H1 (cell line): ENCODE results near the gene FRK. TPM values are rescaled to one million over a fixed set of nuclear protein-coding genes. Genes with fewer than 3 reads are reported as not detected.

Experiments used
- CTCF ChIA-PET: fragments of 300-600 bp; sonication (Branson Sonifier 250); formaldehyde crosslinking; loops from one replicate; lab custom pipeline; 2021; ENCODE audit not compliant: partially characterized antibody; lab: Charles Lee
- POLR2A ChIA-PET: fragments of 300-600 bp; sonication (Branson Sonifier 250); formaldehyde crosslinking; loops from one replicate; lab custom pipeline; 2021; ENCODE audit warnings: inconsistent platforms; ENCODE audit not compliant: partially characterized antibody; lab: Charles Lee
- DNase-seq, 2 experiments: peaks; one replicate each; pipeline versions ENCODE4 v3.0.0 to v3.0.0-alpha.2; 2010 to 2022; ENCODE audit warnings: low spot score in 2 of 2, low read depth in 1 of 2, mixed read lengths in 1 of 2
- FAIRE-seq: peaks from 2 replicates; lab custom pipeline; 2011; peaks lifted over from hg19 to GRCh38; lab: Jason Lieb, UNC
- H2AFZ ChIP-seq: 2 replicates; pipeline ENCODE4 v1.8.1; 2012; ENCODE audit warnings: low read length, inconsistent platforms
- H2AK5ac ChIP-seq: 2 replicates; pipeline ENCODE4 v1.6.1; 2013; ENCODE audit warnings: low read depth, low read length
- H2BK120ac ChIP-seq: replicated peaks from 2 replicates; pipeline ENCODE3; 2013; ENCODE audit warnings: low read depth, low read length, inconsistent platforms
- H2BK12ac ChIP-seq: 2 replicates; pipeline ENCODE4 v1.6.1; 2013; ENCODE audit warnings: low read depth, low read length
- H2BK15ac ChIP-seq: 2 replicates; pipeline ENCODE4 v1.6.1; 2013; ENCODE audit warnings: low read length
- H2BK20ac ChIP-seq: 2 replicates; pipeline ENCODE4 v1.6.1; 2013; ENCODE audit warnings: low read length
- H2BK5ac ChIP-seq: 2 replicates; pipeline ENCODE4 v1.6.1; 2013; ENCODE audit warnings: low read depth, low read length
- H3K14ac ChIP-seq: 2 replicates; pipeline ENCODE4 v1.6.1; 2013; ENCODE audit warnings: inconsistent platforms; ENCODE audit not compliant: insufficient read length
- H3K18ac ChIP-seq: 2 replicates; pipeline ENCODE4 v1.6.1; 2013; ENCODE audit warnings: low read length; ENCODE audit errors: extremely low read depth
- H3K23ac ChIP-seq: 2 replicates; pipeline ENCODE4 v1.6.1; 2013; ENCODE audit warnings: inconsistent platforms; ENCODE audit not compliant: insufficient read length
- H3K23me2 ChIP-seq: 2 replicates; pipeline ENCODE4 v1.6.1; 2013; ENCODE audit warnings: low read depth, low read length
- H3K27ac ChIP-seq: 2 replicates; pipeline ENCODE4 v1.6.1; 2011; ENCODE audit warnings: low read depth, low read length, inconsistent platforms
- H3K27me3 ChIP-seq, 4 experiments: replicated peaks in 1 of 4; 1 replicate in 1 of 4; 2 replicates in 3 of 4; pipeline versions ENCODE4 v1.6.1 to v1.8.1; 2011 to 2013; ENCODE audit warnings: low read length in 3 of 4, mild to moderate bottlenecking in 3 of 4, inconsistent platforms in 2 of 4, mixed read lengths in 2 of 4, moderate library complexity in 1 of 4; ENCODE audit not compliant: control insufficient read depth in 3 of 4, insufficient read depth in 3 of 4; ENCODE audit errors: extremely low read depth in 1 of 4
- H3K36me3 ChIP-seq, 4 experiments: 2 replicates each; pipeline versions ENCODE4 v1.6.1 to v1.8.1; 2011 to 2013; ENCODE audit warnings: mild to moderate bottlenecking in 4 of 4, low read length in 3 of 4, moderate library complexity in 2 of 4, control low read depth in 1 of 4, inconsistent platforms in 1 of 4; ENCODE audit not compliant: insufficient read depth in 4 of 4, control insufficient read depth in 2 of 4
- H3K4ac ChIP-seq: replicated peaks from 2 replicates; pipeline ENCODE3; 2013; ENCODE audit warnings: low read length, low read depth, mixed read lengths, inconsistent platforms; ENCODE audit not compliant: insufficient read length
- H3K4me1 ChIP-seq, 4 experiments: replicated peaks in 1 of 4; 1 replicate in 1 of 4; 2 replicates in 3 of 4; pipeline versions ENCODE4 v1.6.1 to v1.8.1; 2011 to 2013; ENCODE audit warnings: low read length in 3 of 4, inconsistent platforms in 2 of 4, mixed read lengths in 1 of 4; ENCODE audit not compliant: insufficient read depth in 4 of 4, control insufficient read depth in 3 of 4
- H3K4me2 ChIP-seq, 2 experiments: 2 replicates each; pipeline versions ENCODE4 v1.6.1 to v1.8.1; 2011 to 2013; ENCODE audit warnings: low read depth in 2 of 2, low read length in 2 of 2, control low read depth in 1 of 2, inconsistent platforms in 1 of 2, mild to moderate bottlenecking in 1 of 2; ENCODE audit not compliant: insufficient read depth in 1 of 2
- H3K4me3 ChIP-seq, 4 experiments: fragments of 200-600, 300-600 bp in 1 of 4; sonication (generic), shearing (Covaris generic), sonication (Bioruptor Twin) in 1 of 4; 2 replicates each; pipeline versions ENCODE4 v1.5.1 to v1.8.1; 2011 to 2016; ENCODE audit warnings: low read length in 4 of 4, low read depth in 3 of 4, control low read depth in 2 of 4, inconsistent platforms in 2 of 4, mild to moderate bottlenecking in 2 of 4, mixed read lengths in 1 of 4, moderate library complexity in 1 of 4; ENCODE audit not compliant: insufficient read depth in 2 of 4; ENCODE audit errors: extremely low read depth in 1 of 4
- H3K56ac ChIP-seq: replicated peaks from 2 replicates; pipeline ENCODE3; 2013; ENCODE audit warnings: low read depth, mild to moderate bottlenecking, mixed read lengths, low read length, inconsistent platforms; ENCODE audit not compliant: insufficient read length
- H3K79me1 ChIP-seq: 2 replicates; pipeline ENCODE4 v1.6.1; 2013; ENCODE audit warnings: low read depth, low read length, control low read depth
- H3K79me2 ChIP-seq, 2 experiments: 2 replicates each; pipeline versions ENCODE4 v1.6.1 to v1.8.1; 2012 to 2013; ENCODE audit warnings: low read length in 2 of 2, mild to moderate bottlenecking in 2 of 2, inconsistent platforms in 1 of 2; ENCODE audit not compliant: insufficient read depth in 2 of 2, control insufficient read depth in 1 of 2
- H3K9ac ChIP-seq, 4 experiments: replicated peaks in 1 of 4; 1 replicate in 1 of 4; 2 replicates in 3 of 4; pipeline versions ENCODE4 v1.6.1 to v1.8.1; 2011 to 2013; ENCODE audit warnings: low read depth in 3 of 4, low read length in 3 of 4, control low read depth in 2 of 4, mild to moderate bottlenecking in 2 of 4, moderate library complexity in 2 of 4, inconsistent platforms in 1 of 4; ENCODE audit errors: extremely low read depth in 1 of 4
- H3K9me3 ChIP-seq, 2 experiments: 2 replicates each; pipeline versions ENCODE4 v1.6.1 to v1.8.1; 2012 to 2013; ENCODE audit warnings: mild to moderate bottlenecking in 2 of 2, moderate library complexity in 2 of 2, control low read depth in 1 of 2, inconsistent platforms in 1 of 2, low read depth in 1 of 2, low read length in 1 of 2, mixed read lengths in 1 of 2; ENCODE audit not compliant: insufficient read depth in 2 of 2
- H4K20me1 ChIP-seq, 2 experiments: replicated peaks in 1 of 2; 2 replicates each; pipeline versions ENCODE3 to v1.8.1; 2011 to 2013; ENCODE audit warnings: inconsistent platforms in 2 of 2, low read length in 2 of 2, mild to moderate bottlenecking in 1 of 2; ENCODE audit not compliant: insufficient read depth in 2 of 2, control insufficient read depth in 1 of 2
- H4K5ac ChIP-seq: 2 replicates; pipeline ENCODE4 v1.6.1; 2013; ENCODE audit warnings: low read length, low read depth, mixed read lengths, inconsistent platforms; ENCODE audit not compliant: insufficient read length
- H4K8ac ChIP-seq: 2 replicates; pipeline ENCODE4 v1.8.0; 2013; ENCODE audit warnings: mild to moderate bottlenecking, moderate library complexity, low read length, inconsistent platforms; ENCODE audit not compliant: insufficient read depth; ENCODE audit errors: extremely low read depth
- H4K91ac ChIP-seq: replicated peaks from 2 replicates; pipeline ENCODE3; 2013; ENCODE audit warnings: low read length, mixed read lengths, inconsistent platforms; ENCODE audit not compliant: insufficient read length
- ASH2L ChIP-seq: fragments of 200-600, 300-600 bp; sonication (generic); IDR thresholded peaks from one replicate; pipeline ENCODE4 v1.7.1; 2017; ENCODE audit warnings: low read length
- CTBP2 ChIP-seq: IDR thresholded peaks from 2 replicates; pipeline ENCODE4 v1.7.0; 2011; ENCODE audit warnings: borderline replicate concordance, mild to moderate bottlenecking, moderate library complexity, mixed read lengths, low read length; ENCODE audit not compliant: insufficient read depth, insufficient read length
- GABPA ChIP-seq: IDR thresholded peaks from 2 replicates; pipeline ENCODE4 v1.6.1; 2011; ENCODE audit warnings: mild to moderate bottlenecking, low read length, moderate library complexity, borderline replicate concordance; ENCODE audit not compliant: insufficient read depth
- POLR2AphosphoS5 ChIP-seq: IDR thresholded peaks from 2 replicates; pipeline ENCODE4 v1.6.1; 2011; ENCODE audit warnings: low read depth, low read length
- POU5F1 ChIP-seq: IDR thresholded peaks from 2 replicates; pipeline ENCODE4 v1.6.1; 2011; ENCODE audit warnings: low read depth, mild to moderate bottlenecking, low read length, moderate library complexity
- SP4 ChIP-seq: IDR thresholded peaks from 2 replicates; pipeline ENCODE4 v1.6.1; 2012; ENCODE audit warnings: low read length, inconsistent platforms
- SUZ12 ChIP-seq: fragments of 200-600 bp; sonication (generic); IDR thresholded peaks from 2 replicates; pipeline ENCODE4 v1.6.1; 2012; ENCODE audit warnings: mild to moderate bottlenecking, inconsistent platforms, low read length, moderate library complexity, mixed read lengths
- WGBS, 2 experiments: shearing (Covaris generic) in 1 of 2; methylation state at CpG; one replicate each; pipeline versions ENCODE4 v1.1.6 to v1.1.7; 2013 to 2015; ENCODE audit warnings: low lambda C conversion rate in 2 of 2, mixed read lengths in 2 of 2, inconsistent platforms in 1 of 2, low coverage in 1 of 2, missing lambda C conversion rate in 1 of 2; ENCODE audit not compliant: insufficient replicate concordance in 2 of 2, insufficient coverage in 1 of 2, insufficient read length in 1 of 2; ENCODE audit errors: extremely low coverage in 1 of 2, missing lambda C conversion rate in 1 of 2; 5-methylcytosine and 5-hydroxymethylcytosine counted together
- polyA plus RNA-seq, 7 experiments: library from polyadenylated mRNA; depleted of rRNA in 3 of 7; stranded (reverse) in 5 of 7; unstranded in 2 of 7; fragments of >200 nt in 5 of 7; fragments of 200-250 nt in 2 of 7; gene quantifications; 1 replicate in 5 of 7; 2 replicates in 1 of 7; 4 replicates in 1 of 7; pipeline versions ENCODE4 v1.2.1 to v1.2.3, GENCODE V29; 2011 to 2013; ENCODE audit warnings: missing spikeins in 2 of 7, mixed read lengths in 2 of 7
- total RNA-seq: library from RNA; stranded (reverse); fragmentation: NEBNext Ultra II Directional; extraction: Animal tissue kit (Norgen Biotek cat#: 25700); gene quantifications from 2 replicates; pipeline ENCODE4 v1.2.1, GENCODE V29; 2021

Gene FRK
- total and polyA plus RNA-seq, 2 of the 8 experiments (the other 6 are each of a cell fraction or from before 2014, with no cell fraction given): 0.11 to 0.24 TPM

DNA sequence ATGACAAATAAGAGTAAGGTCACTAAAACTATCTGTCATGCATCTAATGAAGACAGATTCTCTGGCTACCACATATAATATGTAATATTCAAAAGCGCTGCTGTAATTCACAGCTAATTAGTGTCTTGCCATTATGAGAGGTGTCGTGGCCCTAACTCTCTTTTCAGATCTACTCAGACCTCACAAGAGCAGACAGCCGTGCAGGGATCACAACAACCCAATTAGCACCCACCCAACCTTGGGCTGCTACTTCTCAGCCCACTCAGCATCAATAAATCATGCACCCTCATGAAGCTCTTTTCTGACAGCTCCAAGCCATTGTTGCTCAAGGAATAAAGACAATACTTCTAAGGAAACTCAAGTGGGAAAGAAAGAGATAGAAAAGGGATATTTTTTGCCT is 61.5 kb downstream of the FRK start:
- POLR2A ChIA-PET: interaction anchor here (1.5 kb wide), 1 partner anchor 15 kb away, joined by 4 read pairs; no protein-coding TSS in a partner anchor
- H3K56ac ChIP-seq: no peak overlapping the region
- no peak overlapping the region for H2BK20ac ChIP-seq
- H2BK120ac ChIP-seq: no peak overlapping the region
- H4K91ac ChIP-seq: no peak overlapping the region
- no peak overlapping the region for H3K23ac ChIP-seq
- CTCF ChIA-PET: interaction anchor here (0.6 to 1.7 kb wide), 5 partner anchors 9 to 18 kb away, joined by 3 to 4 read pairs (median 3); no protein-coding TSS in a partner anchor
- no peak overlapping the region for H3K18ac ChIP-seq
- no peaks in the 10 kb centered on the region for H3K27me3 ChIP-seq
- no peak overlapping the region for H3K27ac ChIP-seq
- H3K9ac ChIP-seq: no peak overlapping the region
- H3K9me3 ChIP-seq: no peaks in the 10 kb centered on the region
- no peaks in the 10 kb centered on the region for H3K36me3 ChIP-seq
- no peak overlapping the region for H2AK5ac ChIP-seq
- no peak overlapping the region for H3K4ac ChIP-seq
- no peaks in the 10 kb centered on the region for H3K23me2 ChIP-seq
- no peaks in the 10 kb centered on the region for H4K20me1 ChIP-seq
- no peak overlapping the region for H2AFZ ChIP-seq
- FAIRE-seq (no peak), DNase-seq (no peak)
- no peak overlapping the region for H3K4me2 ChIP-seq
- H3K4me1 ChIP-seq: no peaks in the 10 kb centered on the region
- no peak overlapping the region for H3K14ac ChIP-seq
- no peak overlapping the region for H3K4me3 ChIP-seq
- WGBS, 2 experiments: 87% methylated on average over 3 of the region's 3 CpGs; no CpG with 5 or more reads in 1 of the 2 experiments
- H2BK5ac ChIP-seq: no peak overlapping the region
- H3K79me1 ChIP-seq: no peaks in the 10 kb centered on the region
- H4K5ac ChIP-seq: no peak overlapping the region
- no peak overlapping the region for H2BK12ac ChIP-seq
- no peak overlapping the region for H2BK15ac ChIP-seq
- H4K8ac ChIP-seq: no peak overlapping the region
- H3K79me2 ChIP-seq: no peaks in the 10 kb centered on the region
- TF ChIP-seq SUZ12 (no peak), GABPA (no peak), CTBP2 (no peak), POU5F1 (no peak), POLR2AphosphoS5 (no peak), SP4 (no peak), ASH2L (no peak)
